Measurements from ENCODE around the gene APOL3.

DNA sequence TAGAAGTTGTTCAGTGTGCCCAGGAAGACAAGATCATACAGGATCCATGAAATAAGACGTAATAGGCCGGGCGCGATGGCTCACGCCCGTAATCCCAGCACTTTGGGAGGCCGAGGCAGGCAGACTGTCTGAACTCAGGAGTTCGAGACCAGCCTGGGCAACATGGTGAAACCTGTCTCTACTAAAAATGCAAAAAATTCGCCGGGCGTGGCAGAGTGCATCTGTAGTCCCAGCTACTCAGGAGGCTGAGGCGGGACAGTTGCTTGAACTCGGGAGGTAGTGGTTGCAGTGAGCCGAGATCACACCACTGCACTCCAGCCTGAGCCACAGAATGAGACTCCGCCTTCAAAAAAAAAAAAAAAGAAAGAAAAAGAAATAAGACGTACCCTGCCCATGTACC lies 56.7 kb downstream of the APOL3 start:
- TF ChIP-seq, protein P1, sequence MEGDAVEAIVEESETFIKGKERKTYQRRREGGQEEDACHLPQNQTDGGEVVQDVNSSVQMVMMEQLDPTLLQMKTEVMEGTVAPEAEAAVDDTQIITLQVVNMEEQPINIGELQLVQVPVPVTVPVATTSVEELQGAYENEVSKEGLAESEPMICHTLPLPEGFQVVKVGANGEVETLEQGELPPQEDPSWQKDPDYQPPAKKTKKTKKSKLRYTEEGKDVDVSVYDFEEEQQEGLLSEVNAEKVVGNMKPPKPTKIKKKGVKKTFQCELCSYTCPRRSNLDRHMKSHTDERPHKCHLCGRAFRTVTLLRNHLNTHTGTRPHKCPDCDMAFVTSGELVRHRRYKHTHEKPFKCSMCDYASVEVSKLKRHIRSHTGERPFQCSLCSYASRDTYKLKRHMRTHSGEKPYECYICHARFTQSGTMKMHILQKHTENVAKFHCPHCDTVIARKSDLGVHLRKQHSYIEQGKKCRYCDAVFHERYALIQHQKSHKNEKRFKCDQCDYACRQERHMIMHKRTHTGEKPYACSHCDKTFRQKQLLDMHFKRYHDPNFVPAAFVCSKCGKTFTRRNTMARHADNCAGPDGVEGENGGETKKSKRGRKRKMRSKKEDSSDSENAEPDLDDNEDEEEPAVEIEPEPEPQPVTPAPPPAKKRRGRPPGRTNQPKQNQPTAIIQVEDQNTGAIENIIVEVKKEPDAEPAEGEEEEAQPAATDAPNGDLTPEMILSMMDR (conservative IDR thresholded peaks at IDR 0.05; ENCODE audit: low read depth, low read length) = no peak
- TF ChIP-seq EZH2 (IDR thresholded peaks at IDR 0.05; ENCODE audit: borderline replicate concordance, low read depth, low read length, poor library complexity, severe bottlenecking) = no peak
